Neuronal stem cell (in vitro differentiated cells): ENCODE measurements around the gene CYTH1.

ENCODE experiments used
- DNase-seq: peaks from one replicate; pipeline ENCODE4 v3.0.0-alpha.2; 2013; ENCODE audit warnings: low spot score
- H2AFZ ChIP-seq: one replicate; pipeline ENCODE4 v1.6.1; 2013; ENCODE audit warnings: mild to moderate bottlenecking, low read length, inconsistent platforms
- H2AK5ac ChIP-seq: 2 replicates; pipeline ENCODE4 v1.6.1; 2013; ENCODE audit warnings: low read depth, mild to moderate bottlenecking, inconsistent platforms, low read length, moderate library complexity, mixed read lengths
- H2BK120ac ChIP-seq: 2 replicates; pipeline ENCODE4 v1.6.1; 2013; ENCODE audit warnings: low read depth, mild to moderate bottlenecking, inconsistent platforms, low read length, moderate library complexity, mixed read lengths
- H2BK12ac ChIP-seq: one replicate; pipeline ENCODE4 v1.6.1; 2013; ENCODE audit warnings: low read length, inconsistent platforms
- H2BK15ac ChIP-seq: 2 replicates; pipeline ENCODE4 v1.6.1; 2013; ENCODE audit warnings: mild to moderate bottlenecking, low read length, inconsistent platforms, mixed read lengths
- H2BK5ac ChIP-seq: one replicate; pipeline ENCODE4 v1.6.1; 2013; ENCODE audit warnings: inconsistent platforms, mild to moderate bottlenecking, low read length, moderate library complexity
- H3K14ac ChIP-seq: one replicate; pipeline ENCODE4 v1.6.1; 2013; ENCODE audit warnings: low read length, inconsistent platforms
- H3K18ac ChIP-seq: 2 replicates; pipeline ENCODE4 v1.6.1; 2013; ENCODE audit warnings: low read length, inconsistent platforms
- H3K23ac ChIP-seq: 2 replicates; pipeline ENCODE4 v1.6.1; 2013; ENCODE audit warnings: low read depth, mild to moderate bottlenecking, mixed read lengths, low read length, inconsistent platforms; ENCODE audit not compliant: poor library complexity
- H3K27ac ChIP-seq: replicated peaks from 3 replicates; pipeline ENCODE4 v1.5.1; 2013; ENCODE audit warnings: low read length, inconsistent platforms
- H3K27me3 ChIP-seq, 3 experiments: 2 replicates each; pipeline ENCODE4 v1.6.1; 2013; ENCODE audit warnings: low read length in 3 of 3, mild to moderate bottlenecking in 2 of 3, inconsistent platforms in 1 of 3, low read depth in 1 of 3, mixed read lengths in 1 of 3, moderate library complexity in 1 of 3; ENCODE audit not compliant: control insufficient read depth in 3 of 3, insufficient read depth in 3 of 3
- H3K36me3 ChIP-seq, 2 donors: replicated peaks in 1 of 2; 2 replicates each; pipeline ENCODE4 v1.6.1; 2013; ENCODE audit warnings: low read length in 2 of 2; ENCODE audit not compliant: control insufficient read depth in 2 of 2, insufficient read depth in 2 of 2
- H3K4ac ChIP-seq: 2 replicates; pipeline ENCODE4 v1.6.1; 2013; ENCODE audit warnings: inconsistent platforms, mild to moderate bottlenecking, low read length, moderate library complexity
- H3K4me1 ChIP-seq, 2 donors: 1 replicate in 1 of 2; 2 replicates in 1 of 2; pipeline ENCODE4 v1.6.1; 2013; ENCODE audit warnings: low read length in 2 of 2, low read depth in 1 of 2; ENCODE audit not compliant: control insufficient read depth in 2 of 2, insufficient read depth in 1 of 2
- H3K4me2 ChIP-seq: one replicate; pipeline ENCODE4 v1.6.1; 2013; ENCODE audit warnings: mild to moderate bottlenecking, low read length, inconsistent platforms; ENCODE audit not compliant: insufficient read depth, poor library complexity, severe bottlenecking
- H3K4me3 ChIP-seq, 2 donors: 2 replicates each; pipeline ENCODE4 v1.5.1; 2013; ENCODE audit warnings: low read length in 2 of 2, mild to moderate bottlenecking in 2 of 2, inconsistent platforms in 1 of 2, moderate library complexity in 1 of 2
- H3K79me1 ChIP-seq: one replicate; pipeline ENCODE4 v1.6.1; 2013; ENCODE audit warnings: low read depth, mild to moderate bottlenecking, inconsistent platforms, low read length, moderate library complexity
- H3K9ac ChIP-seq: one replicate; pipeline ENCODE4 v1.6.1; 2013; ENCODE audit warnings: mild to moderate bottlenecking, low read depth, low read length, inconsistent platforms; ENCODE audit not compliant: poor library complexity
- H3K9me3 ChIP-seq, 2 donors: replicated peaks in 1 of 2; 2 replicates each; pipeline versions ENCODE3 to v1.6.1; 2013; ENCODE audit warnings: low read length in 2 of 2, mild to moderate bottlenecking in 2 of 2, inconsistent platforms in 1 of 2, low read depth in 1 of 2, mixed read lengths in 1 of 2, moderate library complexity in 1 of 2; ENCODE audit not compliant: control insufficient read depth in 2 of 2, insufficient read depth in 1 of 2
- H4K8ac ChIP-seq: one replicate; pipeline ENCODE4 v1.6.1; 2013; ENCODE audit warnings: low read depth, mild to moderate bottlenecking, inconsistent platforms, low read length, moderate library complexity
- H4K91ac ChIP-seq: one replicate; pipeline ENCODE4 v1.6.1; 2013; ENCODE audit warnings: low read length, low read depth, mild to moderate bottlenecking, inconsistent platforms; ENCODE audit not compliant: poor library complexity
- WGBS, 2 donors: extraction: QIAGEN DNeasy Blood & Tissue Kit; methylation state at CpG; one replicate each; pipeline ENCODE4 v1.1.7; 2013; ENCODE audit warnings: missing lambda C conversion rate in 2 of 2, mixed read lengths in 1 of 2; ENCODE audit not compliant: insufficient read length in 2 of 2, insufficient replicate concordance in 1 of 2; ENCODE audit errors: extremely low coverage in 2 of 2; 5-methylcytosine and 5-hydroxymethylcytosine counted together

The CYTH1 gene

GRCh38 chr17:78710607-78711006, 71.5 kb downstream of the CYTH1 start:
- Histone ChIP-seq H3K18ac (no peak overlapping the region), H3K23ac (no peak overlapping the region), H3K9me3 (no peaks in the 10 kb centered on the region), H3K27ac (no peak overlapping the region), H3K4me3 (no peak overlapping the region), H2BK120ac (no peak overlapping the region), H3K4me2 (no peak overlapping the region), H2AK5ac (no peak overlapping the region), H3K14ac (no peak overlapping the region), H4K91ac (no peak overlapping the region), H2AFZ (no peak overlapping the region), H3K36me3 (peaks cover 3 to 9% of the 10 kb centered on the region in 2 donors), H2BK15ac (no peak overlapping the region), H3K27me3 (no peaks in the 10 kb centered on the region), H2BK5ac (no peak overlapping the region), H2BK12ac (no peak overlapping the region), H3K4ac (no peak overlapping the region), H3K9ac (no peak overlapping the region), H3K79me1 (peaks cover 3% of the 10 kb centered on the region), H3K4me1 (peaks cover 0 to under 1% of the 10 kb centered on the region in 2 donors), H4K8ac (no peak overlapping the region)
- DNase-seq: no peak
- no CpG with 5 or more reads among the region's 4 CpGs for WGBS, 2 donors

DNA sequence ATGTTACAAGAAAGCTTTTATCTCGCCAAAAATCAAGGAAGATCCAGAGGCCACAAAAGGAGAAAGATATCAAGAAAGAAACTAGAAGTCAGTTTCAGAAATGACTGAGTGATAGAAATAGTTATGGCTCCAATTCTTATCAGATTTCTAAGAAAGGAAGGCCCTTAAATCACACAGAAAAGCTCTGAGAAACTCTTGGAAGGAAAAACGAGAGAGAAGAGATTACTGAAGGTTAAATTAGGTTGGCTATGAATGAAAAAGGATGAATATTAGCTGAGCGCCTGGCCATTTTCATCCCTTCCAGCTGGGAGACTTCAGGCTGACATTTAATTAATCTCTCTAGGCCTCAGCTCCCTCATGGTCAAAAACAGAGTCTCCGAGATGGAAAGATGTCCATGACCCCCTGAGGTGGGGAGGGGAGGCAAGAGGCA, 72.3 kb downstream of the CYTH1 start:
- Histone ChIP-seq H2BK15ac (no peak overlapping the region), H2AFZ (no peak overlapping the region), H2AK5ac (no peak overlapping the region), H3K79me1 (peaks cover 3% of the 10 kb centered on the region), H3K14ac (no peak overlapping the region), H3K4me3 (no peak overlapping the region), H4K8ac (no peak overlapping the region), H3K36me3 (peaks cover 3 to 16% of the 10 kb centered on the region in 2 donors), H3K9ac (no peak overlapping the region), H2BK120ac (no peak overlapping the region), H2BK12ac (no peak overlapping the region), H3K4ac (no peak overlapping the region), H3K23ac (no peak overlapping the region), H3K27ac (no peak overlapping the region), H3K9me3 (no peaks in the 10 kb centered on the region), H3K4me2 (no peak overlapping the region), H3K27me3 (no peaks in the 10 kb centered on the region), H3K4me1 (no peaks in the 10 kb centered on the region), H3K18ac (no peak overlapping the region), H2BK5ac (no peak overlapping the region), H4K91ac (no peak overlapping the region)
- no CpG with 5 or more reads among the region's 4 CpGs for WGBS, 2 donors
- no peak for DNase-seq

- Histone ChIP-seq H3K9me3 (no peaks in the 10 kb centered on the region), H3K4ac (no peak overlapping the region), H3K4me1 (no peaks in the 10 kb centered on the region), H3K9ac (no peak overlapping the region), H2BK15ac (no peak overlapping the region), H2BK12ac (no peak overlapping the region), H3K23ac (no peak overlapping the region), H3K18ac (no peak overlapping the region), H4K91ac (no peak overlapping the region), H3K36me3 (peaks cover 3 to 16% of the 10 kb centered on the region in 2 donors), H2BK5ac (no peak overlapping the region), H2AFZ (no peak overlapping the region), H3K79me1 (no peaks in the 10 kb centered on the region), H4K8ac (no peak overlapping the region), H3K27me3 (no peaks in the 10 kb centered on the region), H3K4me3 (no peak overlapping the region), H2AK5ac (no peak overlapping the region), H3K27ac (no peak overlapping the region), H3K14ac (no peak overlapping the region), H2BK120ac (no peak overlapping the region), H3K4me2 (no peak overlapping the region)
- DNase-seq: no peak
- WGBS, 2 donors: no CpG with 5 or more reads among the region's 10 CpGs
Observed at GRCh38 chr17:78709119-78709681, 72.9 kb downstream of the CYTH1 start.

GRCh38 chr17:78708510-78708973, 73.5 kb downstream of the CYTH1 start:
- Histone ChIP-seq H3K9me3 (no peaks in the 10 kb centered on the region), H3K4me1 (no peaks in the 10 kb centered on the region), H3K18ac (no peak overlapping the region), H2BK5ac (no peak overlapping the region), H3K27ac (no peak overlapping the region), H3K23ac (no peak overlapping the region), H2BK12ac (no peak overlapping the region), H3K4ac (no peak overlapping the region), H3K27me3 (no peaks in the 10 kb centered on the region), H3K79me1 (no peaks in the 10 kb centered on the region), H4K91ac (no peak overlapping the region), H4K8ac (no peak overlapping the region), H3K4me3 (no peak overlapping the region), H2BK15ac (no peak overlapping the region), H3K4me2 (no peak overlapping the region), H3K9ac (no peak overlapping the region), H2BK120ac (no peak overlapping the region), H3K14ac (no peak overlapping the region), H2AFZ (no peak overlapping the region), H3K36me3 (peaks cover 3 to 18% of the 10 kb centered on the region in 2 donors), H2AK5ac (no peak overlapping the region)
- no CpG with 5 or more reads among the region's 6 CpGs for WGBS, 2 donors
- DNase-seq: peak; percentile 55
